Muscle of leg (tissue), 11 donors: ENCODE results near the gene SEL1L3. TPM values are rescaled to one million over a fixed set of nuclear protein-coding genes. Genes with fewer than 3 reads are reported as not detected.

Source experiments
- DNase-seq: peaks from one replicate; pipeline ENCODE4 v3.0.0; 2013
- H3K27ac ChIP-seq: one replicate; pipeline ENCODE4 v1.5.1; 2013; ENCODE audit warnings: mild to moderate bottlenecking, low read length, control low read depth
- H3K27me3 ChIP-seq: one replicate; pipeline ENCODE4 v1.6.1; 2013; ENCODE audit warnings: low read length; ENCODE audit not compliant: control insufficient read depth, insufficient read depth
- H3K36me3 ChIP-seq: one replicate; pipeline ENCODE4 v1.6.1; 2013; ENCODE audit warnings: low read length; ENCODE audit not compliant: control insufficient read depth, insufficient read depth
- H3K4me1 ChIP-seq: one replicate; pipeline ENCODE4 v1.6.1; 2013; ENCODE audit warnings: low read length; ENCODE audit not compliant: control insufficient read depth, insufficient read depth
- H3K4me3 ChIP-seq: one replicate; pipeline ENCODE4 v1.5.1; 2013; ENCODE audit warnings: low read length, control low read depth
- H3K9me3 ChIP-seq: replicated peaks from 2 replicates; pipeline ENCODE4 v1.6.1; 2013; ENCODE audit warnings: low read depth, low read length; ENCODE audit not compliant: control insufficient read depth
- WGBS: methylation state at CpG from one replicate; pipeline ENCODE4 v1.1.5; 2013; ENCODE audit warnings: missing lambda C conversion rate; ENCODE audit not compliant: insufficient coverage; 5-methylcytosine and 5-hydroxymethylcytosine counted together
- polyA plus RNA-seq, 8 donors: library from polyadenylated mRNA; unstranded; fragments of 120-200 nt; gene quantifications; one replicate each; pipeline versions ENCODE4 v1.2.1 to v1.2.3, GENCODE V29; 2013; ENCODE audit warnings: inconsistent platforms in 1 of 8, low replicate concordance in 1 of 8; ENCODE audit not compliant: insufficient read length in 8 of 8, insufficient read depth in 1 of 8
- total RNA-seq: library from RNA; stranded (reverse); fragments of 120-200 nt; gene quantifications from one replicate; pipeline ENCODE4 v1.2.4, GENCODE V29; 2013

Gene SEL1L3
- total and polyA plus RNA-seq, 9 donors: 10.8 to 21.3 (median 16.8) TPM

DNA sequence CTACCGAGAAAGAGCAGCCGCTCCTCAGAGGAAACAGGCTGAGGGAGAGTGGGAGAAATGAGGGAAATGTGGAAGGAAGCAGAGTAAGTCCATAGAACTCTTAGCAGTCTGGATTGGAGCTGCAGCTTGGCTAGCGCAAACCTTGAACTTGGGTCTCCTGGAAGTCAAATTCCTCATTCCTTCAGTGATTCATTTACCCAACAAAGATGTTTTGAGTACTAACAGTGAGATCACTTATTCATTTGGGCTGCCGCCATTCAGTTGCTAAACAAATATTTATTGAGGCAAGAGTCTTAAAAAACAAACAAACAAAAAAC, 51.5 kb downstream of the SEL1L3 start:
- H3K4me1 ChIP-seq: peaks cover 11% of the 10 kb centered on the region
- peaks cover 4% of the 10 kb centered on the region for H3K36me3 ChIP-seq
- no peak overlapping the region for H3K4me3 ChIP-seq
- DNase-seq: no peak
- no peak overlapping the region for H3K27ac ChIP-seq
- WGBS: 75% methylated on average over 3 of the region's 4 CpGs
- no peaks in the 10 kb centered on the region for H3K27me3 ChIP-seq
- H3K9me3 ChIP-seq: no peaks in the 10 kb centered on the region

DNA sequence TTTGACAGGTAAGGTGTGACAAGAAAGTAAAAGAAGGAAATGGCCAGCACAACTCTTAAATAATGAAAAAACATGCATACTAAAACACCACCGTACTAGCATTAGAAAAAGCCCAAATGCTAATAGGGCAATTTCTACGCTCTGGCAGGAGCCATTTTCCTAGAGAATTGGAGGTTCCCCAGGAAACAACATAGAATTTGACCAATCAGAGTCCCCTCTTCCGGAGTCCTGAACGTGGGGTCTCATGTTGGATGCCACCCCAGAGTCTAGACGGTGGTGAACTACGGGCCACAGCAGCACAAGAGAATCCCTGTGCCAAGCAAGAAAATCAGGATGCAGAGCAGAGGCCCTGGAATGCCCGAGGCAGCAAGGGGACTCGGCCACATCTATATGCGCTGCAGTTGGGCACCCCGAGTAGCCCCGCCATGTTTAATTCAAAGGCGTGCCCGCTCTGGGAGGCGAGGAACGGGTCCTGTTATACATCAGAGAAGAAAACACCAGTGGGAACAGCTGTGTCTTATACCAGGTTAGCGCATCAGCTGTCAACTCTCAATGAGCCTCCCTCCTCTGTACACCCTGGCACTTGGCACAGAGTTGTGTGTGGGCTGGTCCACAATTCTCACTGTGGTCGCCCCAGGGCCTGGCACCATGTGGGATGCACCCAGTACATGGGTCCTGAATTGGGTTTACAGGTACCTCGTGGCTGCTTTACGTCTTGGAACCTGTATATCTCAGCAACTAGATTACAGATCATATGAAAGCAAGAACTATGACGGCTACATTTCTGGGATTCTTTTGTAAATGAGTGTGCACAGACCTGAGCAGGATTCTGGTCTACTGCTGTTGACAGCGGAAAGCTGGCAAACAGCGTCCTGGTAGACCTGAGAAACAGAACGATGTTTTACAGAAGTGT, 52.1 kb downstream of the SEL1L3 start:
- H3K4me1 ChIP-seq: peaks cover 11% of the 10 kb centered on the region
- DNase-seq: no peak
- H3K36me3 ChIP-seq: peaks cover 5% of the 10 kb centered on the region
- WGBS: 86% methylated on average over 18 of the region's 23 CpGs
- H3K4me3 ChIP-seq: no peak overlapping the region
- no peaks in the 10 kb centered on the region for H3K27me3 ChIP-seq
- H3K9me3 ChIP-seq: no peaks in the 10 kb centered on the region
- H3K27ac ChIP-seq: no peak overlapping the region

DNA sequence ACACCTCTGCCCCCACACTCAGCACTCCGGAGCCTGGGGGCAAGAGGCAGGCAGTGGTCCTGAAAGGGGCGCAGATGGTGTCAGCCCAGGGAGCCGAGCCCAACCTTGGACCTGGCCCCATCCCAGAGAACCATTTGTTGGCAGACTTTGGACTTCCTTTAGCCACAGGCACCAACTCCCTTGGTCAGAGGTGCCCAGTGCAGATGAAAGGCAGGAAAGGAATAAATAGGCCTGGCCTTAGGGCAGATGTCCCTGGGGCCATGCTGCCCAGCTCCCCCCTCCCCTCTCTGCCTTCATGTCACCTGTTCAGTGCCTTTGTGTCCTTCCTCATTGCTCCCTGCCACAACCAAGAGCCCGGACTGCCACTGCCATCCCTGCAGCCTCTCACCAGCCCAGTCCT, 52.8 kb downstream of the SEL1L3 start:
- WGBS: 86% methylated on average over 1 of the region's 4 CpGs
- Histone ChIP-seq H3K4me3 (no peak overlapping the region), H3K36me3 (peaks cover 5% of the 10 kb centered on the region), H3K4me1 (peaks cover 11% of the 10 kb centered on the region), H3K27ac (no peak overlapping the region), H3K27me3 (no peaks in the 10 kb centered on the region), H3K9me3 (no peaks in the 10 kb centered on the region)
- DNase-seq: no peak

DNA sequence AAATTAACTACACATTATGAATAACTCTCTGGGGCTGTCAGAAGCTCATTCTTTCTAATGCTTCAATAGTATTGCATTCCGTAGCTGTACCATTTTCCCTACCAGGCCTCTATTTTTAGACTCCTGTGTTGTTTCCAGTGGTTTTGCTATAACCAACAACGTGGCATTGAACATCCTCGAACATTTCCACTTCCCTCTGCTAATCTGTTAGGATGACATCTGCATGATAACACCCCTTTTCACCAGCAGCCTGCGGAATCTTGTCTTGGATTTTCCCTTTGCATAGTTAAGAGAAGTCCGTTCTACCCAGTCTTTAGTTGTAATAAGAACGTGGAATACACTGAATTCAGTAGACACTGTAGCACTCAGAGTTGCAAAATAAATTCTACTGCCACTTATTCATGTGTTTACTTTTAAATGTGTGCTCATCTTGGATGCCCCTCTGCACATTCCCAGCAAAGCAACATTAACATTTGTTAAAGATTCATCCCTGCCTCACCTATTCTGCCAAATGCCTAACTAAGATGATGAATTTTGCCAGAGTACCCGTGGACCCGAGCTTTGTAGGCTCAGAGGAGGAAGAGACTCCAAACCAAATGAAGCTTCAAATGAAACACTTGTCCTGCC, 55.6 kb downstream of the SEL1L3 start:
- Histone ChIP-seq H3K4me1 (peaks cover 8% of the 10 kb centered on the region), H3K36me3 (peaks cover 5% of the 10 kb centered on the region), H3K27me3 (no peaks in the 10 kb centered on the region), H3K9me3 (no peaks in the 10 kb centered on the region), H3K4me3 (no peak overlapping the region), H3K27ac (no peak overlapping the region)
- DNase-seq: no peak
- 54% methylated on average over 3 of the region's 8 CpGs for WGBS

DNA sequence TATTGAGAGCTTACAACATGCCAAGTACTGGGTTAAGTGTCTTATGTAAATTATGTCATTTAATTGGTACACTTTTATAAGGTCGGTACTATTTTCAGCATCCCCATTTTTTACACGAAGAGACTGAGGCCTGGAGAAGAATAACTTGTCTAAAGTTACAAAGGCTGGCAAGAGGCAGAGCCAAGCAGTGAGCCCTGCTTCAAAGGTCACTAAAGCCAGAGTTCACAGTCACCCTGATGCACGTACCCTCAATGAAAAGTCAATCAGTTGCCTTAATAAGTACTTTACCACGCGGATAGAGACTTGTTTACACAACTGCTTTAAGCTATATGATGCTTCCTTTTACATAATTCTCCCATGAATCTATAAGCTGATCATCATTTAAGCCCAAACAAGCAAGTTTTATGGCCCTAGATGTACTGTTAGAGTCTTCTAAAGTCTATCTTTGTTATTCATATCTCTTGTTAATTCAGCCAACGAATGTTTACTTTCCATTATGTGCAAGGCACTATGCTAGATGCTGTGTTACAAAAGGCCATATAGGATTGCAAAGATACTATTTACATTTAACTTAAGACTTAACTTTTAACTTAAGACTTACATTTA, 57.4 kb downstream of the SEL1L3 start:
- Histone ChIP-seq H3K27me3 (no peaks in the 10 kb centered on the region), H3K4me3 (no peak overlapping the region), H3K9me3 (no peaks in the 10 kb centered on the region), H3K36me3 (peaks cover 9% of the 10 kb centered on the region), H3K4me1 (no peaks in the 10 kb centered on the region), H3K27ac (no peak overlapping the region)
- DNase-seq: no peak
- no CpG with 5 or more reads among the region's 6 CpGs for WGBS

DNA sequence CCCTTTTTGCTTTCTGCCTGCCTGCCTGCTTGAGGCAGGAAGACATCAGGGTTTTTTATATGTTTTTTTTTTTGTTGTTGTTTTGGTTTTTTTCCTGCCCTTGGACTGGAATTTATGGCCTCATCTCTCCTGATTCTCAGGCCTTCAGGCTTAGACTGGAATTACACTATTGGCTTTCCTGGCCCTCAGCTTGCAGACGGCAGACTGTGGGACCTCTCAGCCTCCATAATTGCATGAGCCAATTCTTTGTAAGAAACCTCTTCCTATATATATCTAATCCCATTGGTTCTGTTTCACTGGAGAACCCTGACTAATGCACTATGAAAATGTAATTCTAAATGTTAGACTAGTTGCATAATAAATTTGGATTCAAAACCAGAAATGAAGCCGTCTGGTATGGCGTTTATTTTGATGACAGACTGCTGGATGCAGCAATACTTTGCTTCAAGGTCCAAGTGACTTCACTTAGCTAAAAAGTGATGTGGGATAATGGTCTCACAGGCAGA, 59.0 kb downstream of the SEL1L3 start:
- H3K36me3 ChIP-seq: peaks cover 9% of the 10 kb centered on the region
- no peaks in the 10 kb centered on the region for H3K27me3 ChIP-seq
- no peaks in the 10 kb centered on the region for H3K9me3 ChIP-seq
- no peaks in the 10 kb centered on the region for H3K4me1 ChIP-seq
- H3K4me3 ChIP-seq: no peak overlapping the region
- WGBS: 23% methylated on average over 2 of the region's 3 CpGs
- DNase-seq: peak; percentile 43
- no peak overlapping the region for H3K27ac ChIP-seq

DNA sequence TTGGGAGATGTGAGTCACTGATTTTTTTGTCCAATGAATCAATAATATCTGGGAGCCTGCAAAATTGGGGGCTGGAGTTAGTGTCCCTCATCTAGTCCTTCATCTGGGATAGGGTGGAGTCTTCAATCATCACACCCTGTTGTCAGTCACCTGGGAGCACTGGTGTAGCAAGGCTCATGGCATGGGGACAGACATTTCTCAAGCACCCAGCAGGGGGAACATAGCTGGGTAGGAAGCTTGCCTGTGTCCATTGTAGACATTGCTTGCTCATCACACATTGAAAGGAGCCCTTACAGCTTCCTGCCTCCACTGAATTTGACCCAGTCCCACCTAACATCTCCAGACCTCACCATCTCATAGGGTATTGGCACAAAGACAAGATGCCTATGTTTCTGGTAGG, 61.2 kb downstream of the SEL1L3 start:
- no peaks in the 10 kb centered on the region for H3K9me3 ChIP-seq

DNA sequence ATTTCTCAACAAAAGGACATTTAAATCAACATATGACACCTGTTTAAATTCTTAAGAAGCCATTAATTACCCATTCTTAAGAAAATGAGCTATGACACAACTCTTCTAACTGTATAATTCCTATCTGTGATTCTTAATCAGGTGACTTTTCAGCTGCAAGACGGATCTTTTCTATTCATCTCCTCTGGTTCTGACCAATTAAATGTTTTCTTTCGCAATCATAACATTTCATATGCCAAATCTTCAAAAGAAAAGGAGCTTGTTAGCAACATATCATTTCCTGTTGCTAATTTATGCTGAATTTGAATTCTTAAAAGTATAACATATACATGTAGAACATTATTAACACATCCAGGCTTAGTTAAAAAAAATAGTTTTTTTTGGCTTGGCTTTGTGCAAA, 62.5 kb downstream of the SEL1L3 start:
- no peaks in the 10 kb centered on the region for H3K4me1 ChIP-seq
- H3K9me3 ChIP-seq: no peaks in the 10 kb centered on the region
- H3K27me3 ChIP-seq: no peaks in the 10 kb centered on the region
- no CpG with 5 or more reads among the region's 2 CpGs for WGBS
- DNase-seq: no peak
- H3K27ac ChIP-seq: no peak overlapping the region
- H3K36me3 ChIP-seq: peaks cover 10% of the 10 kb centered on the region
- H3K4me3 ChIP-seq: no peak overlapping the region

More for the DNA sequence above, 61.2 kb downstream of the SEL1L3 start:
- Histone ChIP-seq H3K4me3 (no peak overlapping the region), H3K4me1 (no peaks in the 10 kb centered on the region), H3K27me3 (no peaks in the 10 kb centered on the region), H3K27ac (no peak overlapping the region), H3K36me3 (peaks cover 9% of the 10 kb centered on the region)
- no peak for DNase-seq

DNA sequence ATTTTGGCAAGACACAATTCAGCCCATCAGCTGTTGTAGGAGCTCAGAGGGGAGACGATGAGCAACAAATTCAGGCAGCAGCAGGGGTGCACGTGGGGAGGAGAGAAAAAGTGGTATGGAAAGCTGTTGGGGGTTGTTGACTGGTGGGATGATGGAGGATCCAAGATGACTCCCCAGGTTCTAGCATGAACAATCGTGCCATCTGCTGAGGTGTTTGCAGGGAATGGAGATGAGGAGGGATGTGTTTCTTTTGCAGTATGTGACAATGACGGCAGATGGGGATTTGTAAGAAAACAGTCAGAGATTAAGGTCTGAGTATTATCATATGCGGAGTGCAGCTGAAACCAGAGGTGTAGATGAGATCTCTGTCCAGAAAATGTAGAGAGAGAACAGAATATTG, 63.3 kb downstream of the SEL1L3 start:
- H3K36me3 ChIP-seq: peaks cover 10% of the 10 kb centered on the region
- 59% methylated on average over 5 of the region's 5 CpGs for WGBS
- H3K4me1 ChIP-seq: no peaks in the 10 kb centered on the region
- H3K4me3 ChIP-seq: no peak overlapping the region
- no peaks in the 10 kb centered on the region for H3K9me3 ChIP-seq
- no peak for DNase-seq
- no peaks in the 10 kb centered on the region for H3K27me3 ChIP-seq
- H3K27ac ChIP-seq: no peak overlapping the region

DNA sequence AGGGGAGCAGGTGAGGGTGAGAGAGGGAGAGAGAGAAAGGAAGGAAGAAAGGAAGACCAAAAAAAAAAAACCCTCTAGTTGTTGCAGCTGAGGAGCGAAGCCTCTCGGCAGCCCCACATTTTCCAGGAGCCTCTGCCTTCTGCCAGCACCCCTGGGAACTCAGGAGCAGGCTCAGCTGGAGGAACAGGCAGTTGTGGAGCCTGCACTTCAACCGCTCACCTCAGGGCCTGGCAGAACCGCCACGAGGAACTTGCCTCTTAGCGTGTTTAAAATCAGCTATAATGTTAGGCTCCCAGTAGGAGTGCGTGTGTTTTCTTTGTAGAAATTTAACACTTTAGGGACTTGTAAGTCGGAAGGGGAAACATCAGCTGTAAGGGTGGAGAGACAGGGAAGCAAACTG, 65.7 kb downstream of the SEL1L3 start:
- 30% methylated on average over 7 of the region's 8 CpGs for WGBS
- Histone ChIP-seq H3K9me3 (no peaks in the 10 kb centered on the region), H3K27ac (no peak overlapping the region), H3K4me1 (no peaks in the 10 kb centered on the region), H3K36me3 (peaks cover 10% of the 10 kb centered on the region), H3K4me3 (no peak overlapping the region), H3K27me3 (no peaks in the 10 kb centered on the region)
- DNase-seq: no peak
